NCI-H1694 (cell line): ENCODE data around the gene SCFD1.
"Not testable (repeated sequence)": the region's sequence is repeated elsewhere in the genome, so short reads cannot be mapped to it uniquely, and the experiment has no call there.

Experiments used
- DNase-seq: peaks from one replicate; lab custom pipeline; 2025; lab: John Stamatoyannopoulos, UW

The SCFD1 gene, protein sequence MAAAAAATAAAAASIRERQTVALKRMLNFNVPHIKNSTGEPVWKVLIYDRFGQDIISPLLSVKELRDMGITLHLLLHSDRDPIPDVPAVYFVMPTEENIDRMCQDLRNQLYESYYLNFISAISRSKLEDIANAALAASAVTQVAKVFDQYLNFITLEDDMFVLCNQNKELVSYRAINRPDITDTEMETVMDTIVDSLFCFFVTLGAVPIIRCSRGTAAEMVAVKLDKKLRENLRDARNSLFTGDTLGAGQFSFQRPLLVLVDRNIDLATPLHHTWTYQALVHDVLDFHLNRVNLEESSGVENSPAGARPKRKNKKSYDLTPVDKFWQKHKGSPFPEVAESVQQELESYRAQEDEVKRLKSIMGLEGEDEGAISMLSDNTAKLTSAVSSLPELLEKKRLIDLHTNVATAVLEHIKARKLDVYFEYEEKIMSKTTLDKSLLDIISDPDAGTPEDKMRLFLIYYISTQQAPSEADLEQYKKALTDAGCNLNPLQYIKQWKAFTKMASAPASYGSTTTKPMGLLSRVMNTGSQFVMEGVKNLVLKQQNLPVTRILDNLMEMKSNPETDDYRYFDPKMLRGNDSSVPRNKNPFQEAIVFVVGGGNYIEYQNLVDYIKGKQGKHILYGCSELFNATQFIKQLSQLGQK

DNA sequence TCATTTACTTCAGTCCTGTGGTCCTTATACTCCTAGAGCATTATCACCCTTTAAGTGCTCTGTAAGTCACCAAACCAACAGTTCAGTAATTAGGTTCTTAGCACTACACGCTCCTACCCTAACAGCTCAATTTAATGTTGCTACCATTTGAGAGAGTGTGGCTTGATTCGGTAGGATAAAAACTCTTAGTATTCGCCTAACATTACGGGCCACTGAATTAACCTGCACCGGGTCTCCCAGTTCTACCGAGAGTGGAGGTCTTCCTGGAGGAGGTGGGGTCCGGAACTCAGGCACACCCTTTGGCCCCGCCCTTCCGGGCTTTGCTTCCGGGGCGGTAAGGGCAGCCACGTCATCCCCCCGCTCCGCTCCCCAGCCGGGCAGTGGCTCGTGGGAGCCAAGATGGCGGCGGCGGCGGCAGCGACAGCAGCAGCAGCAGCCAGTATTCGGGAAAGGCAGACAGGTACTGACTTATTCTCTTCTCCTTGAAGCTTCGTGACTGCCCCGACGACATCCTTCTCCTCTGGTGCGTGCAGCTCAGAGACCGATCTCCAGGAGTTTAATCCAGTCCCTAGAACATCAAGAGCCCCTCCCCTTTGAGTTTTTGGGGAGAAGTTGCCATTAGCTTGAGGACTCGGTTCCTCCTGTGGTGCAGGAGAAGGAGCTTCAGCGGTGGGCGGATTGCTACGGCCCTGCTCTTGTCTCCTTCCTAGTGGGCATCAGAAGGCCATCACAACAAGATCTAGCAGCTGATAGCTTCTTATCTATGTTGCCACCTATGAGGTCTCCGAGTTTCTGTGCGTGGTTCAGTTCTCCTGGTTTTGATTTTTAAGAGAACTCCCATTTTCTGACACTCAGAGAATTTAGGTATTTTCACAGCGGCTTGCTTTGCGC, at the start of gene SCFD1:
SCFD1 (plus strand) TSS at position 380 of the 891 bp plus-strand sequence; CDS start at position 400, 20 bp downstream.
- peak; percentile 92 for DNase-seq

DNA sequence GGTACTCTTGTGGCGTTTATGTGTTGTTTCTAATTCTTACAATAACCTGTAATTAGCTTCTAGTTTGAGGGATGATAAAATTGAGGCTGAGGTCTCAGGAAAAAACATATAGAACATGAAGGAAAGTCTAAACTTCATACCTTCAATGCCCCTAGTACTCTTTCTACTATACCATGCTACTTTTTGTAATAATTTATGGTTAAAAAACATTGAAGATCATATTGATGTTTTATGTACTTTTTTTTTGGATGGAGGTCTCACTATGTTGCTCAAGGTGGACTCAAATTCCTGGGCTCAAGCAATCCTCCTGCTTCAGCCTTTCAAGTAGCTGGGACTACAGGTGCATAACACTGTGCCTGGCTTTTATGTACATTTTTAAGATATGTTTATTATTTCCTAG, 49.3 kb upstream of the SCFD1 start:
- DNase-seq = no peak

DNA sequence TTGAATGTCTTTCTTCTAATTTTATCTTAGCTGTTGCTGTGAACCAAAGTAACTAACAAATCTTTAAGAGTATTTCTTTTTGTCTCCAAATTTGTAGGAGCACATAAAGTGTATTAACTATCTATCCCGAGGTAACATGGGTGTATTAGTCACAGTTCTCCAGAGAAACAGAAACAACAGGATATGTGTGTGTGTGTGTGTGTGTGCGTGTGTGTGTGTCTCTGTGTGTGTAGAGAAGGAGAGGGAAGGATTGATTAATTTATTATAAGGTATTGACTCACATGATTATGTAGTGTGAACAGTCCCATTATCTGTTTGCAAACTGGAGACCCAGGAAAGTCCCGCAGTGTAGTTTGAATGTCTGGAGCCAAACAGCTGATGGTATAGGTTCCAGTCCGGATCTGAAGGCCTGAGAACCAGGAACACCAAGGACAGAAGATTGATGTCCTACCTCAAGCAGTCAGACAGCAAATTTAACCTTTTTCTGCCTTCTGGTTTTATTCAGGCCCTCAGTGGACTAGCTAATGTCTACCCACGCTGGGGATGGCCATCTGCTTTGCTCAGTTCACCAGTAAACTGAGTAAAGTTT, 48.8 kb upstream of the SCFD1 start:
- no peak for DNase-seq

DNA sequence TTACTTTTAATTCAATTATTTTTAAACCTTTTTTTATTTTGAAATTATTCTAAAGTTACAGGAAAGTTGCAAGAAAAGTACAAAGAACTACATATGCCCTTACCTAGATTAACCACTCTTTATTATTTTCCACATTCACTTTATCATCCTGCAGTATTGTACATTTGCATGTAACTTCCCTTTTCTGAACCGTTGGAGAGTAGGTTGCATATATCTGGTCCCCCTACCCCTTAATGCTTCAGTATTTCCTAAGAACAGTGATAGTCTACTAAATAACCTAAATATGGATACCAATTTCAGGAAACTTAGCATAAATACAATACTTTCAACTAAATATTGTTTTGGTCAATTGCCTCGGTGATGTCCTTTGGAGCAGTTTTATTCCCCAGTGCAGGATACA, 48.2 kb upstream of the SCFD1 start:
- DNase-seq = no peak

DNA sequence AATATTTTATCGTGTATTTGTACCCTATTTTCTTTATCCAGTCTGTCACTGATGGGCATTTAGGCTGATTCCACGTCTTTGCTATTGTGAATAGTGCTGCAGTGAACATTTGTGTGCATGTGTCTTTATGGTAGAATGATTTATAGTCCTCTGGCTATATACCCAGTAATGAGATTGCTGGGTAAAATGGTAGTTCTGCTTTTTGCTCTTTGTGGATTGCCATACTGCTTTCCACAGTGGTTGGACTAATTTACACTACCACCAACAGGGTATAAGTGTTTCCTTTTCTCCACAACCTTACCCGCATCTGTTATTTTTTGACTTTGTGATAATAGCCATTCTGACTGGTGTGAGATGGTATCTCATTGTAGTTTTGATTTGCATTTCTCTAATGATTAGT, 47.3 kb upstream of the SCFD1 start:
- not testable (repeated sequence) for DNase-seq

DNA sequence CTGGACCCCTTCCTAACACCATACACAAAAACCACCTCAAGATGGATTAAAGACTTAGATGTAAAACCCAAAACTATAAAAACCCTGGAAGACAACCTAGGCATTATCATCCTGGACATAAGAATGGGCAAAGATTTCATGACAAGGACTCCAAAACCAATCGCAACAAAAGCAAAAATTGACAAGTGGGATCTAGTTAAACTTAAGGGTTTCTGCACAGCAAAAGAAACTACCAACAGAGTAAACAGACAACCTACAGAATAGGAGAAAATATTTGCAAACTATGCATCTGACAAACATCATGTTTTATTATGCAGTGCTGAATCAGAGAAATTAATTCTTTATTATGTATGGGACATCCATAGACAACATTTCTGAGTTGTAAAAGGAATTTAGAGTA, 45.8 kb upstream of the SCFD1 start:
- not testable (repeated sequence) for DNase-seq

DNA sequence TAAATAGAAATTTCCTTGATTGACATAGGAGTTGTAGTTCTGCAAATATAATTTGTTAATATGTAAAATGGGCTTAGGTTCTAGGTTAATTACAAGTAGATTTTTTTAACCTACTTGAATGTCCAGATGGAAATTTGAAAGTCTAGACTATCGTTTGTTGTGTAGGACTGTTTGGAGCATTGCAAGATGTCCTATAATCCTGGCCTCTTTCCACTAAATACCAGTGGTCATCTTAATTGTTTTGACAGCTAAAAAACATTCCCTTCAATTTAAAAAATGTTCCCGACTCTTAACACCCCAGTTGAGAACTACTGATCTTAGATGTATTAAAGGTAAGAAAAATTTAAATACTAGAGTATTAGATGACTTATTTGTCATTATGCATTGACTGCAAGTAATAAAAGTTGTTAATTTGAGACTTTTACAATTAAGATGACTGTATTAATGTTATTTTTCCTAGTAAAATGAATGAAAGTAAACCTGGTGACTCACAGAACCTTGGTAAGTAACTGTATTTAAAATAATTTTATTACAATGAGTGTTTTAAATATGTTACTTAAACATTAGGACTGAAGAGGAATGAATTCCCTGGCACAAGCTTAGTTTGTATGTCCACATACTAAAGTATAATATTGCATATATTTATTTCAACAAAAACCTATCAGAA, 41.4 kb upstream of the SCFD1 start:
- no peak for DNase-seq

DNA sequence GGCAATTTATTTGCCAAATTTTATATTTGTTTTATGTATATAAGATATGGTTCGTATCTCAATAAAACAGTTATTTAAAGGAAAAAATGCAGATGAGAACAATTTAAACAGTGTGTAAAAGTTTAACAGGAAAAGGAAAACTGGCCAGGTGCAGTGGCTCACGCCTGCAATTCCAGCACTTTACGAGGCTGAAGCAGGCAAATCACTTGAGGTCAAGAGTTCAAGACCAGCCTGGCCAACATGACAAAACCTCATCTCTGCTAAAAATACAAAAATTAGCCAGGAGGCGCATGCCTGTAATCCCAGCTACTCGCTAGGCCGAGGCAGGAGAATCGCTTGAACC, 40.9 kb upstream of the SCFD1 start:
- no peak for DNase-seq

DNA sequence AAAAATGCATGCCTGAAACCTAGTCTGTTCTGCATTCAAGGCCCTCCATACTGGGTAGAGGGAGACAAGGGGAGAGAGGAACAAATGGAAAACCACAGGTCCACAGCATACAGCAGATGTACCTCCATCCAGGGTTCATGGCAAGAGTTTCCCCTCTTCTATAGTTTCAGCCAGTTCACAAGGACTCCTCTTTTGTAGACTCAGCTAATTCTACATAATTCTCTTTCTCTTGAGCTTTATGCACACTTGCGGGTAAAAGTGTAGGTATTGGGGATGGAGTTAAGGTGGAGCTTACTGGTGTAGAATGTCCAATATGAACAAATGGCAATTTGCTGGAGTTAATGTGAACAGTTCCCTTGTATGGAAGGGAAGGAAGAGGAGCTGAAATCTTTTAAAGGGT, 39.7 kb upstream of the SCFD1 start:
- no peak for DNase-seq

DNA sequence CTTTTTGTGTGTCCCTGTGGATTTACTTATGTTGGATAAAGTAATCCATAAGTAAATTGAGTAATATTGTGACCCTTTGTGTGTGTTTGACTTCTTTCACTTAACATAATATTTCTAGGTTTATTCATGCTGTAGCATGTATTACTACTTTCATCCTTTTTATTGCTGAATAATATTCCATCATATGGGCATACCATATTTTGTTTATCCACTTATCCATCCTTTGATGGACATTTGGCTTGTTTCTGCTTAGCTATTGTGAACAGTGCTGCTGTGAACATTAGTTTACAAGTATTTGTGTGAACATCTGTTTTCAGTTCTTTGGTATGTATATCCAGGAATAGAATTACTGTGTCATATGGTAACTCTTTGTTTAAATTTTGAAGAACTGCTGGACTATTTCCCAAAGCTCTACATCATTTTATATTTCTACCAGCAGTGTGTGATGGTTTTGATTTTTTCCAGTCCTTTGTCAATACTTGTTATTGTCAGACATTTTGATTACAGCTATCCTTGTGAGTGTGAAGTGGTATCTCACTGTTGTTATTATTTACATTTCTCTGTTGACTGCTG, 38.0 kb upstream of the SCFD1 start:
- DNase-seq = no peak

DNA sequence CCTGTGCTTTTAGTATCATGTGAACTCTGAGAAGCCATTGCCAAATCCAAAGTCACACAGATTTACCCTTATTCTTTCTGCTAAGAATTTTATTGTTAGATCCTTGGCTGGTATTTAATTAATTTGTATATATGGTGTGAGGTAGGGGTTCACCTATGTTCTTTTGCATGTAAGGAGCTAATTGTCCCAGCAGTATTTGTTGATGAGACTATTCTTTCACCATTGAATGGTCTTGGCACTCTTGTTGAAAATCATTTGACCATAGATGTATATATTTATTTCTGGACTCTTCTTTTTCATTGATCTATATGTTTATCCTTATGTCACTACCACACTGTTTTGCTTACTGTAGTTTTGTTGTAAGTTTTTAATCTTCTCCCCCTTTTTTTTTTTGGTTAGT, 36.9 kb upstream of the SCFD1 start:
- DNase-seq = no peak

DNA sequence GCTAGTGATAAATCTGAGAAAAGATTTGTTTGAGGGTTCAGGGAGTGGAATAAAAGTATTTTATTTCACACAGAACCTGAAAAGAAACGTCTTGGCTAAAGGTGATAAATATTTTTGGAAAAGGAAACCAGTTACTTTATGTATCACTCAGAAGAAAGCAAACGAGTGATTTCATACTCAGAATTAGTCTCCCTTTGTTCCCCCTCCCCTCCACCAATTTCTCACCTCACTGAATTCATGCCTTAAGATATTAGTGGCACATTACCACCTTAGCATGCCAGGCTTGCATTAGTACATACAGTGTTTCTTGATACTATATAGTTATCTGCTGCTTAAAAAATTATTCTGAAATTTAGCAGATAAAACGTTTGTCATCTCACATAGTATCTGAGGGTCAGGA, 35.0 kb upstream of the SCFD1 start:
- DNase-seq = no peak

DNA sequence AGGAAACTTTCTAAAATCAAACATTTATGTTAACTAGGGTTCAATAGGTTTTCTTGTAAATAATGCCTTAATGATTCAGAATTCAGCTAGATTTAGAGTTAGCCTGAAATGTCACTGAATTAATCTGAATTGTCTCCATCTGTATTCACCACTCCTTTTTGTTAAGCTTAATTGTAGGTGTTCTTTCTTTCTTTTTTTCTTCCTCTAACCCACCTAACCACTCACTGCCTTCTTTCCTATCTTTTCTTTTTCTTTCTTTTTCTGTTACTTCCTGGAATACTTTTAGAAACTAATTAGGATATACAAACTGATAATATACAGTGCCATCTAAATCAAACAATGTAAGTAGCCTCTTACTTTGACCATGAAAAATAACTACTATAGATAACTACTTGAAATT, 33.2 kb upstream of the SCFD1 start:
- no peak for DNase-seq

DNA sequence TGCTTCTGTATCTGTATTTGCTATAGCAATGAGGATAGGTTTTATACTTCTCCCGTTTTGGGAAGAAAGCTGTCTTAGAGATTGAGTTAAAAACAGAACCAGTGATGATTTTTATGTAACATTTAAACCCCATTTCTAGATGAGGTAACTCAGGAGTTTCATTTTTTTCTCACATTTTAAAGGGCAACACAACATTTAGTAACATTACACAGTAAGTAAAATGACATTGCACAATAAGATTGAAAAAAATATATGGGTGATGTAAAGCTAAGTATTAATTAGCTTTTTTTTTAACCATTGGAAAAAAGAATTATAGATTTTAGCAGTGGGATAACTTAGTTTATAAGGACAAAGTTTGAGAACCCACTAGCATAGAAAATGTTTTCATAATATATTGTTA, 25.2 kb upstream of the SCFD1 start:
- no peak for DNase-seq

DNA sequence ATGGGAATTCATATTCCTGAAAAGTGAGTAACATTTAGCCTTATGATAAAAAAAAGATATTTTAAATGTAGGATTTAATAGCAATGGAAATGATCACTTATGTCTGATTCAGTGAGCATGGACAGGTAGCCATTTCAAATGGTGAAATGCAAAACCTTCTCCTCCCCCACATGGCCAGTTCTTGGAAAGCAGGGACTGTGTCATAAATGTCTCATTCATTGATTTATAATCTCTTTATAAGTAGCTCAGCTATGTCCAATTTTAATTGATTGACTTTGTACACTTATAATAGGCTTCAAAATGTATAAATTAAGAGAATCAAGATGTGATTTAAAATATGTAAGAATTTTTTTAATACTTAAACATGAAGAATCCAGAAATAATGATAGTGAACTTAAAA, 24.6 kb upstream of the SCFD1 start:
- no peak for DNase-seq

DNA sequence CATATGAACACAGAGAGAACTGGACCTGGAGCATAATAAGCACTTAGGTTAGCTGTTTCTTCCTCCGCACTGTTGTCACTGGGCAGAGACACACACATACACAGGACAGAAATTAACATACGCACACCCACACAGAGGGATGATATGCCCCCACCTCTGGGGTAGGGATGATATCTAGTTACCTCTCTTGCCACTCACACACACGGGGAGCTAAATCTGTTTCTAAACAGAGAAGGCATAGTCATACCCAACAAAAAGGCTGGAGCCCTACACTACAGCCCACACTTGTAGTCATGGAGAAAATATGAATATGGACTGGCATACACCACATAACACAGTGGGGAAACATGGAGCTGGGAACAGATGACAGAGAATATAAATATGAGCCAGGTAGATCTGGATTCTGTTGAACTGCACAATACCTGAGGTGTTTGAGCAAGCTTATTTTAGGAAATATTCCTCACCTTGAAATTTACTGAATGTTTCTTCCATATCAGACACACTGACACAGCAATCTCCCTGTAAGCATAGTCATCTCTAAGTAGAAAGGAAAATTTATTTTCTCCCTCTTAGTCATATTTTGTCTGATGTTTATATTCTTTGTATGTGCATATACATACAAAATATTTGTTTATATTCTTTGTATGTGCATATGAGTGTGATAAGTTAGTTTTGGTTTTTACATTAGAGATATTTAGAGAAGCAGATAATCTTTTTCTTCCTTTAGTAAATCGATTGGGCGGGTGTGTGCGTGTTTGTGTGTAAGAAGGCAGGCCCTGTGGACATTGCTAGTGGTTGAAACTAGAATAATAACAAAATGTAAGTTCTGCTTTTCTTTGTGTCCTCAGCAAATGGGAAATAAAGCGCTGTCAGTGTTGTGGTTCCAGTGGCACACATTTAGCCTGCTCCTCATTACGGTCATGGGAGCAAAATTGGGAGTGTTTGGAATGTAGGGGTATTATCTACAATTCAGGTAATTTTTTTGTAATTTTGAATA, 20.9 kb upstream of the SCFD1 start:
- no peak for DNase-seq

DNA sequence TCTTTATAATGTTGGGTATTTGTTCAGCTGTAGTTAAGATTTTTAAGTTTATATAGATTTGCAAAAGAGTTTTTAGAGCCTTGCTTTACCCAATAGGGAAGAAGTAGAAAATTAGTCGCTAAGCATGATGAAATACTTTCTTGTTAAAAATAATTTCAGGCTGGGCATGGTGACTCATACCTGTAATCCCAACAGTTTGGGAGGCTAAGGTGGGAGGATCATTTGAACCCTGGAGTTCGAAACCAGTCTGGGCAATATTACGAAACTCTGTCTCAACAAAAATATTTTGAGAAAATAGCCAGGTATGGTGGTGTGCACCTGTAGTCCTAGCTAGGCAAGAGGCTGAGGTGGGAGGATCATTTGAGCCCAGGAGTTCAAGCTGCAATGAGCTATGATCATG, 18.7 kb upstream of the SCFD1 start:
- no peak for DNase-seq

DNA sequence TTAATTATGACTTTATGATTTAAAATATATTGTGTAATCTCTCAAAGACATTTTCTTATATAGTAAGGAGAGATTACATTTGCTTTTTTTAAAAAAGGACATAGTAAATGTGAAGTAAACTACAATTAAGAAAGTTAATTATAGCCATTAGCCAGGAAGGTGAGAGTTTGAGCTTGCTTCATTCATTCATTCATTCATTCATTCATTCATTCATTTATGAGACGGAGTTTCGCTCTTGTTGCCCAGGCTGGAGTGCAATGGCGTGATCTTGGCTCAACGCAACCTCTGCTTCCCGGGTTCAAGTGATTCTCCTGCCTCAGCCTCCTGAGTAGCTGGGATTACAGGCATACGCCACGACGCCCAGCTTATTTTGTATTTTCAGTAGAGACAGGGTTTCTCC, 17.4 kb upstream of the SCFD1 start:
- DNase-seq = not testable (repeated sequence)

DNA sequence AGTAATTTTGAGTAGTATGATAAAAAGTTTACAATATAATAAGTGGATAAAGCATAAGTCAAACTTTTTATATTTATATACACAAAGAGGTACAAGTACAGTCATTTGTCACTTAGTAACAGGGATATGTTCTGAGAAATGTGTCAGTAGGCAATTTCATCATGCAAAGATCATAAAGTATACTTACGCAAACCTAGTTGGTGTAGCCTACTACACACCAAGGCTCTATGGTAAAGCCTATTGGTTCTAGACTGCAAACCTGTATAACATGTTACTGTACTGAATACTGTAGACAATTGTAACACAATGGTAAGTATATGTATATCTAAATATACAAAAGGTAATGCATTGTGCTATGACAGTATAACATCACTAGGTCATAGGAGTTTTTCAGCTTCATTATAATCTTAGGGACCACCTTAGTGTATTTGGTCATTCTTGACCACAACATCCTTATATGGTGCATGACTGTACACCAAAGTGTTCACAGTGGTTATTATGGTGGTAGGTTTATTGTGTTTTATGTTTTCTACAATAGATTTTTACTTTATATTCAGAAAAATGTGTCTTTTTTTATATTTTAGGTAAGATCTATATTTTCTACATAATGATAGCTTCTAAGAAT, 14.9 kb upstream of the SCFD1 start:
- no peak for DNase-seq

DNA sequence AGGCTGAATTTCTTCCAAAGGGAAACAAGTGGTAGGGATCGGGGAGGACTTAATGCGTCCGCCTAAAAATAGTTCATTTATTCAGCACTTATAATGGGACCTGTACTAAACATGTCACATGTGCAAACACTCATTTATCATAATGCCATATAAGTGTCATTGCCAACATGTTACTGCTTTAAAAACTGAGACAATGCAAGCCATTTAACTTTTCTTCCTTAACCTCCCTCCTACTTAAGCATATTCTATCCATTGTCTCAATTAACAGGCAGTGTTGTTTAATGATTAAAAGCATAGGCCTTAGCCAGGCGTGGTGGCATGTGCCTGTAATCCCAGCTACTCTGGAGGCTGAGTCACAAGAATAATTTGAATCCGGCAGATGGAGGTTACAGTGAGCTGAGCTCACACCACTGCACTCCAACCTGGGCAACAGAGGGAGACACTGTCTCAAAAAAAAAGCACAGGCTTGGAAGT, 13.5 kb upstream of the SCFD1 start:
- DNase-seq = peak; percentile 36
